Cardiac muscle cell (in vitro differentiated cells and primary cell): ENCODE results near the gene FMO1. TPM values are rescaled to one million over a fixed set of nuclear protein-coding genes. Genes with fewer than 3 reads are reported as not detected.
A peak's percentile ranks its signal among the peaks of the same experiment; 100 is the strongest.
"Not testable (repeated sequence)": the region's sequence is repeated elsewhere in the genome, so short reads cannot be mapped to it uniquely, and the experiment has no call there.

ENCODE experiments used
- DNase-seq, 2 donors: peaks; one replicate each; pipeline versions ENCODE4 v3.0.0 to v3.0.0-alpha.2; 2010 to 2017; ENCODE audit warnings: low read depth in 1 of 2, low spot score in 1 of 2
- H3K27ac ChIP-seq: fragments of 200-600 bp; sonication (generic); 2 replicates; pipeline ENCODE4 v1.5.1; 2016
- H3K27me3 ChIP-seq: fragments of 200-600 bp; sonication (generic); 2 replicates; pipeline ENCODE4 v1.6.0; 2016; ENCODE audit warnings: control low read depth
- H3K36me3 ChIP-seq: fragments of 200-600 bp; sonication (generic); 2 replicates; pipeline ENCODE4 v1.5.1; 2016; ENCODE audit warnings: control low read depth
- H3K4me1 ChIP-seq: fragments of 200-600 bp; sonication (generic); 2 replicates; pipeline ENCODE4 v1.8.1; 2017; ENCODE audit warnings: low read depth, mild to moderate bottlenecking, mixed run types
- H3K4me3 ChIP-seq: fragments of 200-600 bp; sonication (generic); 2 replicates; pipeline ENCODE4 v1.5.1; 2016; ENCODE audit warnings: mild to moderate bottlenecking
- H3K9me3 ChIP-seq: fragments of 200-600 bp; sonication (generic); 2 replicates; pipeline ENCODE4 v1.5.1; 2017; ENCODE audit warnings: low read depth, mild to moderate bottlenecking, control low read depth
- CTCF ChIP-seq: IDR thresholded peaks from 2 replicates; pipeline ENCODE4 v1.5.1; 2012; ENCODE audit warnings: low read depth, mild to moderate bottlenecking, low read length
- polyA plus RNA-seq: library from polyadenylated mRNA; unstranded; fragments of >200 nt; fragmentation: Nextera tagmentation; extraction: Ambion mirVana; gene quantifications from 2 replicates; pipeline ENCODE4 v1.2.1, GENCODE V29; 2016
- total RNA-seq: library from RNA; depleted of rRNA; stranded (reverse); fragments of >200 nt; gene quantifications from 2 replicates; pipeline ENCODE4 v1.2.3, GENCODE V29; 2016

FMO1 gene
- total and polyA plus RNA-seq, 2 experiments from 2014 or later = 0.06 TPM; not detected in 1

- Histone ChIP-seq H3K9me3 (no peaks in the 10 kb centered on the region), H3K27ac (no peak overlapping the region), H3K36me3 (no peaks in the 10 kb centered on the region), H3K4me1 (peaks cover 23% of the 10 kb centered on the region), H3K27me3 (no peaks in the 10 kb centered on the region), H3K4me3 (no peak overlapping the region)
- peak in 1 of 2 donors; percentile 65 for DNase-seq
- TF ChIP-seq CTCF = no peak
These were observed 28.8 kb upstream of the FMO1 start for GRCh38 chr1:171219346-171220080.

DNA sequence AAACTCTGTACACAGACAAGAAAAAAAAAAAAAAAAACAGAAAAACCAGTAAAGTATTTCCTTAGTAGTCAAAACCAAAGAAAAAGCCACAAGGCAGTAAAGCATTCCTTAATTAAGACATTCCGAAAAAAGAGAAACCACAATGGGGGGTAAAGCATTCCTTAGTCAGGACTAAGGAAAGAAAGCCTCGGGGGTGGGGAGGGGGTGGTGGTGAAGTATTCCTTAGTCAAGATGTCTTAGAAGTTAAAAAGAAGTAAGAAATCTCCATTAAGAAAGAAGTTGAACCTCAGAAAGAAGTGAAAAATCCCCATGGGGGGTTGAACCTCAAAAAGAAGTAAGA is 28.2 kb upstream of the FMO1 start:
- Histone ChIP-seq H3K9me3 (no peaks in the 10 kb centered on the region), H3K4me3 (peak overlapping the region; percentile 12), H3K27ac (no peak overlapping the region), H3K4me1 (peaks cover 23% of the 10 kb centered on the region), H3K36me3 (no peaks in the 10 kb centered on the region), H3K27me3 (no peaks in the 10 kb centered on the region)
- peak in 1 of 2 donors; percentile 95 for DNase-seq
- TF ChIP-seq CTCF = no peak

- Histone ChIP-seq H3K4me1 (peaks cover 23% of the 10 kb centered on the region), H3K36me3 (no peaks in the 10 kb centered on the region), H3K27me3 (no peaks in the 10 kb centered on the region), H3K9me3 (no peaks in the 10 kb centered on the region), H3K27ac (no peak overlapping the region), H3K4me3 (peak overlapping the region; percentile 12)
- peak; percentile 46 to 88 for DNase-seq
- TF ChIP-seq CTCF = no peak
These were observed 27.7 kb upstream of the FMO1 start for GRCh38 chr1:171220581-171221054.

DNA sequence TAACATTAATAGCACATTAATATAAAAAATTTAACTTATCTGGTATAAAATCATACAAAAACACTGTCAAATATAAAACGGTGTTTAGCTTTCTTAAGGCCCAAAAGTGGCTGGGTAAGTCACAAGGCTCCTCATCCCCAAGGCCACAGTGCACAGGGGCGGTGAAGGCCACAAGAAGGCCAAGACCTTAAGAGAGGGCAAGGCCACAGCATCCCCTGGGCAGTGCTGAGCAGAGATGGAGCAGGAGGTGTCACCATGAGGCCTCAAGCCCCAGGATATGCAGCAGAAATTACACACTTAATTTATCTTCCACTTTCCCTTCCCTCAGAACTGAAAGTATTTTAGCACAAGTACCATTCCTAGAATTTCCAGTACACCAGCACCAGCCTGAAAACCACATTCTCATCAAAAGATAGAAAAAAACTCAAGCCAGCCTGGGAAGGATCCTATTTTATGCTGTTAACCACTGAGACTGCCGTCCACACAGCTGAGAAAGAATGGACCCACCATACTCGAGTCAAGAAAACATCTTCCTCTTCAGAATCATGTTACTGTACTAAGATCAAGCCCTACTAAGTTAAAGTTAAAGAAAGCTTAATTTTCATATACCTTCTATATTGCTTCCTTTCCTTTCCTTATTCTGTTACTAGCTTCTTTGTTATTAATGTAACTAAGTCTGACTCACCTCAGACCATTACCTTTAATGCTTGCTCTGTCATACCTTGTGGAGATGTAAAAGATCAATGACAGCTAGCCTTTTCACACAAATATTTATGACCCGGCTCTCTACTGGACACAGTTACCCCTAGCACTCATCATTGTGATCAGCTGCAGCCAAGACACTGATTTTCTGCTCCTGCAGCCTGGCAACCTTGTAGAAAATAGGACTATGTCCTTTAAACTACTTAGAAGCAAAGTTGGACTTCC is 26.4 kb upstream of the FMO1 start:
- Histone ChIP-seq H3K27ac (no peak overlapping the region), H3K9me3 (no peaks in the 10 kb centered on the region)

DNA sequence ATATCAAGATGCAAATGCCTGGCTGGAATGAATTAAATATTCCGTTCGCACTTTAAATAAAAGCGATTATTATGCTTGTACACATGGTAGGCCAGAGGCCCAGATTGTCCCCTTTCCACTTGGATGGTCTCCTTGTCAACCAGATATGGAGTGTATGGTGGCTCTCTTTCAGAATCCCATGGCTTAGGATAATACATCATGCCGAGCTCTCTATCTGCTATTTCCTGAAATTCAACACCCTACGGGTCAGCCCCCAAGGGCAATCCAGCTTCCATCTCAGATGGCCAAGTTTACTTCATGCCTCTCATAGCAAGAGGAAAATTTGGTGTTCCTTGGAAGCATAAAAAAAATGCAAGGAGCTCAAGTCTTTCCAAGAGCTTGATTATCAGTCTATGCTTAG is 25.4 kb upstream of the FMO1 start:
- Histone ChIP-seq H3K4me1 (peaks cover 23% of the 10 kb centered on the region), H3K27me3 (no peaks in the 10 kb centered on the region), H3K9me3 (no peaks in the 10 kb centered on the region), H3K36me3 (no peaks in the 10 kb centered on the region), H3K27ac (no peak overlapping the region), H3K4me3 (no peak overlapping the region)
- no peak for TF ChIP-seq CTCF
- DNase-seq = peak in 1 of 2 donors; percentile 50

More for the DNA sequence above, 26.4 kb upstream of the FMO1 start:
- H3K4me3 ChIP-seq = no peak overlapping the region
- no peak for TF ChIP-seq CTCF
- peaks cover 23% of the 10 kb centered on the region for H3K4me1 ChIP-seq
- H3K36me3 ChIP-seq = no peaks in the 10 kb centered on the region
- peak in 1 of 2 donors; percentile 46 for DNase-seq
- no peaks in the 10 kb centered on the region for H3K27me3 ChIP-seq

DNA sequence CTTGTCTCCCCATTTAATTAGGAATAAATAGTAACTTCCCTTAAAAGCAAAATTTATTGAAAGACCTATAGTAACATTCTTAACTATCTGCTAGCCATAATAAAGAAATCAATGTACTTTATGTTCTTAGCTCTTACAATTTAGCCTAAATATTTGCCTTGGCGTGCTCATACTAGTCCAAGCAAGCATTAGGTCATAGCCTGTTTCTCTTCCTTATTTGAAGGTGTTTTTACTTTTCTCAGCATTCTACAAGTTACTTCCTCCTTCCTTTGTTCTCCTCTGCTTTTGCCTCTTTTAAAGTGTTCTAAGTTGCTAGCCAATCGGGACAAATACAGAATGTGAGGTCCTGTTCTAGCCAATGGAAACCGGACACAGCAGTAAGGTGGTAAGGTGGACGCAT is 24.0 kb upstream of the FMO1 start:
- H3K27ac ChIP-seq, H3K27me3 ChIP-seq, DNase-seq, H3K36me3 ChIP-seq, H3K4me3 ChIP-seq, H3K9me3 ChIP-seq: not testable (repeated sequence)
- peaks cover 23% of the 10 kb centered on the region for H3K4me1 ChIP-seq
